ENCODE measurements around the gene DMBT1. TPM values are rescaled to one million over a fixed set of nuclear protein-coding genes. Genes with fewer than 3 reads are reported as not detected.

The DMBT1 gene
- total and polyA plus RNA-seq, 2 of the 4 experiments (the other 2 are of a cell fraction): under 0.01 TPM; not detected in 1

DNA sequence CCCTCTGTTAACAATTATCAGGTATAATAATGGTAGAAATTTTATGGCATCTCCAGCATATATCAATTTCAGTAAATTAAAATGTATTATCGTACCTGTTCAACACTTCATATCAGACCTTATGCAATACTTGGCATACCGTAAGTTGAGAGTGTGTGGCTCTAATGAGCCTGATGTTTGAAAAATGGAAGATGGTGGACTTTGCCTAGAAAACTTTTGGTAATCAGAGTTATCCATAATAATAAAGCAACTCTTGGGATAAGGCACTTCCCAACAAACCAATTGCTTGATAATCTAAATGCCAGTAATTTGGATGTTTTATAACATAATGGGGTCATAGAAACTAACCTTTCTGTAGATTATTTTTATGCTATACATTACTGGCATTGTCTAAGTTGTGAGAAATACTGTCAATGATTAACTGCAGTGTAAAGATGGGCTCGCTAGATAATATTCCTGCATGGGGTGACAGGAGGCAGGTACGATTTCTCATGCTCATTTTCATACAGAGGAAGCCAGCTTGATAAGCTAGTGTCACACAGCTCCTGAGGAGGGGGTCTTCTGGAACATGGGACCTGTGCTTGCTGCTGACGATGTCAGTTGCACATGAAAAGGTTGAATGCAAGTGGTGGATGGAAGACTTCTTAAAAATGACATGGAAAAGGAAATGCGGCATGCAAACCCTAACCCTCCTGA lies 27.8 kb upstream of the DMBT1 start:
- Histone ChIP-seq H3K56ac (ENCODE audit: extremely low read depth, insufficient read depth, low read length) (no peak overlapping the region), H3K4me2 (ENCODE audit: low read depth, low read length) (no peak overlapping the region), H3K79me1 (ENCODE audit: low read depth in 1 of 2, low read length in 2 of 2) (no peaks in the 10 kb centered on the region), H3K4ac (ENCODE audit: low read depth, low read length) (no peak overlapping the region), H3K9me1 (ENCODE audit: insufficient read depth, low read length) (no peaks in the 10 kb centered on the region), H3K18ac (ENCODE audit: low read depth, low read length) (no peak overlapping the region), H2BK15ac (ENCODE audit: low read depth, low read length) (no peak overlapping the region), H3K14ac (replicated peaks; ENCODE audit: low read depth, low read length) (no peak overlapping the region), H3K4me1 (ENCODE audit: control insufficient read depth, insufficient read depth, low read length) (no peaks in the 10 kb centered on the region), H2BK120ac (ENCODE audit: low read depth, low read length) (no peak overlapping the region), H3K9ac (ENCODE audit: low read depth, low read length) (no peak overlapping the region), H4K5ac (ENCODE audit: low read depth, low read length) (no peak overlapping the region), H2BK5ac (ENCODE audit: low read depth, low read length, poor library complexity, severe bottlenecking) (no peak overlapping the region), H3K9me3 (ENCODE audit: control insufficient read depth, insufficient read depth, low read length) (no peaks in the 10 kb centered on the region), H3K4me3 (ENCODE audit: insufficient read depth, low read depth, low read length) (no peak overlapping the region), H3K36me3 (ENCODE audit: control insufficient read depth, insufficient read depth, low read length) (no peaks in the 10 kb centered on the region), H3K23ac (ENCODE audit: low read depth, low read length) (no peak overlapping the region), H2AK5ac (ENCODE audit: low read depth, low read length) (no peak overlapping the region), H2BK20ac (ENCODE audit: low read depth, low read length) (no peak overlapping the region), H4K91ac (ENCODE audit: insufficient read depth, low read depth, low read length) (no peak overlapping the region), H2AFZ (replicated peaks; ENCODE audit: low read length, poor library complexity) (no peak overlapping the region), H2AK9ac (replicated peaks; ENCODE audit: low read depth, low read length, poor library complexity) (no peak overlapping the region), H3K27ac (ENCODE audit: insufficient read depth, low read length) (no peak overlapping the region), H4K20me1 (ENCODE audit: insufficient read depth, low read length) (no peaks in the 10 kb centered on the region), H3K27me3 (ENCODE audit: control insufficient read depth, insufficient read depth, low read length) (peaks cover 2% of the 10 kb centered on the region; the same call in 1 of the 2 replicates), H4K8ac (ENCODE audit: low read depth in 2 of 2, low read length in 2 of 2) (no peak overlapping the region)
- TF ChIP-seq RAD21 (IDR thresholded peaks at IDR 0.05; ENCODE audit: low read length): no peak
- TF ChIP-seq RFX5 (IDR thresholded peaks at IDR 0.05; ENCODE audit: low read depth, low read length): no peak
- TF ChIP-seq CHD1 (IDR thresholded peaks at IDR 0.05; ENCODE audit: low read depth, low read length): no peak
- TF ChIP-seq BHLHE40 (IDR thresholded peaks at IDR 0.05; ENCODE audit: low read depth, low read length): no peak
- no peak for TF ChIP-seq MAFK (IDR thresholded peaks at IDR 0.05; ENCODE audit: low read depth, low read length)
- no peak for TF ChIP-seq POLR2A (IDR thresholded peaks at IDR 0.05; ENCODE audit: low read depth, low read length)
- TF ChIP-seq CEBPB (IDR thresholded peaks at IDR 0.05; ENCODE audit: low read depth, low read length): no peak
- TF ChIP-seq MAZ (IDR thresholded peaks at IDR 0.05; ENCODE audit: borderline replicate concordance, low read depth, low read length): no peak
- TF ChIP-seq, protein P1, sequence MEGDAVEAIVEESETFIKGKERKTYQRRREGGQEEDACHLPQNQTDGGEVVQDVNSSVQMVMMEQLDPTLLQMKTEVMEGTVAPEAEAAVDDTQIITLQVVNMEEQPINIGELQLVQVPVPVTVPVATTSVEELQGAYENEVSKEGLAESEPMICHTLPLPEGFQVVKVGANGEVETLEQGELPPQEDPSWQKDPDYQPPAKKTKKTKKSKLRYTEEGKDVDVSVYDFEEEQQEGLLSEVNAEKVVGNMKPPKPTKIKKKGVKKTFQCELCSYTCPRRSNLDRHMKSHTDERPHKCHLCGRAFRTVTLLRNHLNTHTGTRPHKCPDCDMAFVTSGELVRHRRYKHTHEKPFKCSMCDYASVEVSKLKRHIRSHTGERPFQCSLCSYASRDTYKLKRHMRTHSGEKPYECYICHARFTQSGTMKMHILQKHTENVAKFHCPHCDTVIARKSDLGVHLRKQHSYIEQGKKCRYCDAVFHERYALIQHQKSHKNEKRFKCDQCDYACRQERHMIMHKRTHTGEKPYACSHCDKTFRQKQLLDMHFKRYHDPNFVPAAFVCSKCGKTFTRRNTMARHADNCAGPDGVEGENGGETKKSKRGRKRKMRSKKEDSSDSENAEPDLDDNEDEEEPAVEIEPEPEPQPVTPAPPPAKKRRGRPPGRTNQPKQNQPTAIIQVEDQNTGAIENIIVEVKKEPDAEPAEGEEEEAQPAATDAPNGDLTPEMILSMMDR (conservative IDR thresholded peaks at IDR 0.05; ENCODE audit: low read depth, low read length): no peak
- no peak for TF ChIP-seq FOS (IDR thresholded peaks at IDR 0.05; ENCODE audit: low read depth, low read length)
- TF ChIP-seq NFE2L2 (IDR thresholded peaks at IDR 0.05; ENCODE audit: low read depth, low read length): no peak
- TF ChIP-seq, protein P2, sequence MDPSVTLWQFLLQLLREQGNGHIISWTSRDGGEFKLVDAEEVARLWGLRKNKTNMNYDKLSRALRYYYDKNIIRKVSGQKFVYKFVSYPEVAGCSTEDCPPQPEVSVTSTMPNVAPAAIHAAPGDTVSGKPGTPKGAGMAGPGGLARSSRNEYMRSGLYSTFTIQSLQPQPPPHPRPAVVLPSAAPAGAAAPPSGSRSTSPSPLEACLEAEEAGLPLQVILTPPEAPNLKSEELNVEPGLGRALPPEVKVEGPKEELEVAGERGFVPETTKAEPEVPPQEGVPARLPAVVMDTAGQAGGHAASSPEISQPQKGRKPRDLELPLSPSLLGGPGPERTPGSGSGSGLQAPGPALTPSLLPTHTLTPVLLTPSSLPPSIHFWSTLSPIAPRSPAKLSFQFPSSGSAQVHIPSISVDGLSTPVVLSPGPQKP (IDR thresholded peaks at IDR 0.05; ENCODE audit: borderline replicate concordance, low read depth, low read length): no peak
- no peak for TF ChIP-seq RCOR1 (IDR thresholded peaks at IDR 0.05; ENCODE audit: insufficient replicate concordance, low read length)
- BruUV-seq (replicated peaks): no TSS peak
- no CpG with 5 or more reads among the region's 6 CpGs for WGBS, 2 experiments (ENCODE audit: extremely low coverage in 2 of 2, insufficient read length in 1 of 2)
- POLR2A ChIA-PET (ENCODE audit: unreplicated experiment): no interaction called here
- ATAC-seq (ENCODE audit: low read depth): no peak
- dilution Hi-C loops (cut with HindIII; ENCODE audit: low sequenced_read_pairs, unreplicated experiment): no loop called here
- no peak for DNase-seq
- in situ Hi-C loops (cut with MboI; ENCODE audit: low sequenced_read_pairs): no loop called here
- CTCF ChIA-PET: interaction anchor here (0.6 kb wide), 1 partner anchor 11 kb away, joined by 5 read pairs; no protein-coding TSS in a partner anchor
- intact Hi-C loops (cut with micrococcal nuclease): no loop called here

Data from IMR-90 (cell line).